ENCODE data around the gene SMIM27. TPM values are rescaled to one million over a fixed set of nuclear protein-coding genes. Genes with fewer than 3 reads are reported as not detected.
"Not testable (repeated sequence)": the region's sequence is repeated elsewhere in the genome, so short reads cannot be mapped to it uniquely, and the experiment has no call there.

SMIM27 gene
- total and polyA plus RNA-seq, 2 experiments from 2014 or later: 3.4 to 106 TPM

- TF ChIP-seq CTCF (conservative IDR thresholded peaks at IDR 0.05; ENCODE audit: low read depth in 2 of 2) (no peak), JUNB (IDR thresholded peaks at IDR 0.05; ENCODE audit: unreplicated experiment) (no peak), EZH2phosphoT487 (IDR thresholded peaks at IDR 0.05; ENCODE audit: unreplicated experiment) (no peak), REST (IDR thresholded peaks at IDR 0.05; ENCODE audit: unreplicated experiment) (no peak), POLR2AphosphoS5 (IDR thresholded peaks at IDR 0.05; ENCODE audit: low read depth) (no peak), STAT1 (IDR thresholded peaks at IDR 0.05; ENCODE audit: unreplicated experiment) (no peak), EZH2 (IDR thresholded peaks at IDR 0.05; ENCODE audit: low read depth, unreplicated experiment) (no peak), CREB1 (CRISPR knock-in tag; IDR thresholded peaks at IDR 0.05; ENCODE audit: low read depth) (no peak), ETS1 (IDR thresholded peaks at IDR 0.05) (no peak)
Measured at GRCh38 chr9:32596096-32596865, 44.2 kb downstream of the SMIM27 start (continued).

- H3K79me2 ChIP-seq (replicated peaks; ENCODE audit: insufficient read depth): no peaks in the 10 kb centered on the region
- Mint-ChIP-seq H3K4me3 (no peak overlapping the region), H3K4me1 (no peaks in the 10 kb centered on the region), H3K36me3 (ENCODE audit: low read depth) (no peaks in the 10 kb centered on the region), H3K27me3 (ENCODE audit: insufficient read depth, low read depth, poor library complexity) (peaks cover 3% of the 10 kb centered on the region), H3K9me3 (no peaks in the 10 kb centered on the region; the same call in 2 of the 3 replicates), H3K27ac (no peak overlapping the region)
- ATAC-seq (no peak), DNase-seq (ENCODE audit: low spot score) (no peak)
- TF ChIP-seq REST (IDR thresholded peaks at IDR 0.05; ENCODE audit: unreplicated experiment) (no peak), ZNF114 (CRISPR knock-in tag; IDR thresholded peaks at IDR 0.05) (no peak), NANOG (IDR thresholded peaks at IDR 0.05; ENCODE audit: borderline replicate concordance) (no peak), CREB1 (CRISPR knock-in tag; IDR thresholded peaks at IDR 0.05; ENCODE audit: low read depth) (no peak), EZH2 (IDR thresholded peaks at IDR 0.05; ENCODE audit: low read depth, unreplicated experiment) (no peak)
- H3K27ac ChIP-seq (ENCODE audit: low read depth): no peak overlapping the region
- H3K36me3 ChIP-seq (ENCODE audit: insufficient read depth): no peaks in the 10 kb centered on the region
- peaks cover 9% of the 10 kb centered on the region; the same call in 1 of the 2 replicates for H3K9me2 ChIP-seq (ENCODE audit: insufficient read depth)
- no peak overlapping the region for H3K4me2 ChIP-seq
- no peaks in the 10 kb centered on the region for H3F3A ChIP-seq (replicated peaks; ENCODE audit: low read depth)
- no peak overlapping the region for H2AFZ ChIP-seq
- no peak overlapping the region for H3K4me3 ChIP-seq
- no peaks in the 10 kb centered on the region for H3K4me1 ChIP-seq (ENCODE audit: insufficient read depth)
- H4K20me1 ChIP-seq (replicated peaks; ENCODE audit: insufficient read depth): no peaks in the 10 kb centered on the region
- H3K27me3 ChIP-seq (ENCODE audit: insufficient read depth): no peaks in the 10 kb centered on the region
Measured at GRCh38 chr9:32596936-32597335, 44.8 kb downstream of the SMIM27 start.

- H3K27ac ChIP-seq (ENCODE audit: low read depth); H3K9me3 Mint-ChIP-seq; H3K4me1 Mint-ChIP-seq; H3K36me3 Mint-ChIP-seq (ENCODE audit: low read depth); H3F3A ChIP-seq (replicated peaks; ENCODE audit: low read depth); H3K27me3 Mint-ChIP-seq (ENCODE audit: insufficient read depth, low read depth, poor library complexity); H3K4me3 Mint-ChIP-seq; DNase-seq (ENCODE audit: low spot score); H3K79me2 ChIP-seq (replicated peaks; ENCODE audit: insufficient read depth); H3K9me2 ChIP-seq (ENCODE audit: insufficient read depth); H2AFZ ChIP-seq; H3K36me3 ChIP-seq (ENCODE audit: insufficient read depth); H3K4me3 ChIP-seq; H3K4me2 ChIP-seq; H3K27ac Mint-ChIP-seq; H3K4me1 ChIP-seq (ENCODE audit: insufficient read depth); H4K20me1 ChIP-seq (replicated peaks; ENCODE audit: insufficient read depth); ATAC-seq; H3K27me3 ChIP-seq (ENCODE audit: insufficient read depth): not testable (repeated sequence)
Measured at GRCh38 chr9:32599021-32599420, 46.9 kb downstream of the SMIM27 start.

All from GM23338 (cell line).